ENCODE measurements around the gene ABCC9. TPM values are rescaled to one million over a fixed set of nuclear protein-coding genes. Genes with fewer than 3 reads are reported as not detected.
A peak's percentile ranks its signal among the peaks of the same experiment; 100 is the strongest.

ABCC9 gene
- total and polyA plus RNA-seq, 8 donors, result 12.2 to 30.5 (median 18.2) TPM

- Histone ChIP-seq H3K9me3 (no peaks in the 10 kb centered on the region), H3K4me1 (no peaks in the 10 kb centered on the region), H3K36me3 (no peaks in the 10 kb centered on the region), H3K4me3 (no peak overlapping the region), H3K27me3 (no peaks in the 10 kb centered on the region), H3K27ac (no peak overlapping the region)
- TF ChIP-seq, protein P1, sequence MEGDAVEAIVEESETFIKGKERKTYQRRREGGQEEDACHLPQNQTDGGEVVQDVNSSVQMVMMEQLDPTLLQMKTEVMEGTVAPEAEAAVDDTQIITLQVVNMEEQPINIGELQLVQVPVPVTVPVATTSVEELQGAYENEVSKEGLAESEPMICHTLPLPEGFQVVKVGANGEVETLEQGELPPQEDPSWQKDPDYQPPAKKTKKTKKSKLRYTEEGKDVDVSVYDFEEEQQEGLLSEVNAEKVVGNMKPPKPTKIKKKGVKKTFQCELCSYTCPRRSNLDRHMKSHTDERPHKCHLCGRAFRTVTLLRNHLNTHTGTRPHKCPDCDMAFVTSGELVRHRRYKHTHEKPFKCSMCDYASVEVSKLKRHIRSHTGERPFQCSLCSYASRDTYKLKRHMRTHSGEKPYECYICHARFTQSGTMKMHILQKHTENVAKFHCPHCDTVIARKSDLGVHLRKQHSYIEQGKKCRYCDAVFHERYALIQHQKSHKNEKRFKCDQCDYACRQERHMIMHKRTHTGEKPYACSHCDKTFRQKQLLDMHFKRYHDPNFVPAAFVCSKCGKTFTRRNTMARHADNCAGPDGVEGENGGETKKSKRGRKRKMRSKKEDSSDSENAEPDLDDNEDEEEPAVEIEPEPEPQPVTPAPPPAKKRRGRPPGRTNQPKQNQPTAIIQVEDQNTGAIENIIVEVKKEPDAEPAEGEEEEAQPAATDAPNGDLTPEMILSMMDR (IDR thresholded peaks at IDR 0.05), result no peak
- intact Hi-C loops (cut with DNase I), result no loop called here
- ATAC-seq, result no peak
- no peak for DNase-seq
These were observed 181.5 kb downstream of the ABCC9 start for GRCh38 chr12:21759737-21760136.

DNA sequence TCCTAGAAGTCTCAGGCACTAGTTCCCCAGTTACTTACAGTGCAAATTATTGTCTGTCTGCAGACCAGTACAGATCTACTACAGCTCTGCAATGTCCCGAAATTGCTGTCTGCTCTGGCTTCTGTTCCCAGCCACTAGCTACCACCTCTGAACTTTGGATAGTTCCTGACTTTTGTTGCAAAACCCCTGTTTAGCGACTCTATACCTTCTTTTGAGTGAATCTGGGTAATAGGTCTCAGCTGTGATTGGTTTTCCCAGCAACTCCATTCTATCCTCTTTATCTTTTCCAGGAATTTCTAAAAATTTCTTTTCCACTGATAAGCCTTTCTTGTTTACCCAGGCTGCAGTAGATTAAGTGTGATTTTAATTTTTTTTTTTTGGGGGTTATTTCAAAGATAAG, 183.5 kb downstream of the ABCC9 start:
- H3K4me3 ChIP-seq, result no peak overlapping the region
- ATAC-seq (no peak), DNase-seq (no peak)
- intact Hi-C loops (cut with DNase I), result no loop called here
- no peaks in the 10 kb centered on the region for H3K9me3 ChIP-seq
- H3K36me3 ChIP-seq, result no peaks in the 10 kb centered on the region
- no peaks in the 10 kb centered on the region for H3K27me3 ChIP-seq
- H3K27ac ChIP-seq, result no peak overlapping the region
- no peaks in the 10 kb centered on the region for H3K4me1 ChIP-seq
- TF ChIP-seq, protein P1 (IDR thresholded peaks at IDR 0.05), result no peak

GRCh38 chr12:21756699-21757098, 184.5 kb downstream of the ABCC9 start:
- no peaks in the 10 kb centered on the region for H3K9me3 ChIP-seq
- H3K4me3 ChIP-seq, result no peak overlapping the region
- H3K27me3 ChIP-seq, result no peaks in the 10 kb centered on the region
- intact Hi-C loops (cut with DNase I), result no loop called here
- no peaks in the 10 kb centered on the region for H3K4me1 ChIP-seq
- TF ChIP-seq, protein P1 (IDR thresholded peaks at IDR 0.05), result no peak
- DNase-seq, result no peak
- H3K27ac ChIP-seq, result no peak overlapping the region
- H3K36me3 ChIP-seq, result no peaks in the 10 kb centered on the region
- ATAC-seq, result no peak

GRCh38 chr12:21751517-21751916, 189.7 kb downstream of the ABCC9 start:
- TF ChIP-seq, protein P1 (IDR thresholded peaks at IDR 0.05), result no peak
- Histone ChIP-seq H3K4me1 (no peaks in the 10 kb centered on the region), H3K4me3 (no peak overlapping the region), H3K36me3 (no peaks in the 10 kb centered on the region), H3K27me3 (no peaks in the 10 kb centered on the region), H3K9me3 (no peaks in the 10 kb centered on the region), H3K27ac (no peak overlapping the region)
- DNase-seq (peak in 2 of 4 donors; percentile 50 to 72), ATAC-seq (peak; percentile 19)
- intact Hi-C loops (cut with DNase I), result no loop called here

Other genes starting within 250 kb of the ABCC9 start
- gene KCNJ8, start 166.7 kb downstream of the ABCC9 start, total RNA-seq, result 10 to 100 TPM; 14.3 to 20.8 TPM
- 10 to 100 TPM; 15.3 to 25.5 (median 22.3) TPM for gene KCNJ8, start 166.7 kb downstream of the ABCC9 start, polyA plus RNA-seq (ENCODE audit: insufficient read length in 6 of 6)
- gene CMAS, start 104.8 kb upstream of the ABCC9 start, total RNA-seq, result 10 to 100 TPM; 23.4 to 28.6 TPM
- 10 to 100 TPM; 36.5 to 52.0 (median 44.0) TPM for gene CMAS, start 104.8 kb upstream of the ABCC9 start, polyA plus RNA-seq (ENCODE audit: insufficient read length in 6 of 6)